Activated T-cell treated with anti-CD3 and anti-CD28 coated beads, Interleukin-2, amount 50 U/mL, for 72 hours (primary cell): ENCODE results near the gene TMEM131. TPM values are rescaled to one million over a fixed set of nuclear protein-coding genes. Genes with fewer than 3 reads are reported as not detected.

ENCODE experiments used
- ATAC-seq, 2 donors: fragments of 150-1000 bp; cut with Tn5 transposase; replicated peaks in 1 of 2; 2 replicates each; pipeline ENCODE4 v1.10.0; 2021; ENCODE audit warnings: moderate library complexity in 2 of 2, mild to moderate bottlenecking in 1 of 2
- DNase-seq, 2 donors: peaks; one replicate each; pipeline ENCODE4 v3.0.0; 2021 to 2022; ENCODE audit warnings: mixed read lengths in 1 of 2
- H3K27ac Mint-ChIP-seq: one replicate; pipeline ENCODE4 v1.8.0; 2022; ENCODE audit warnings: mild to moderate bottlenecking, moderate library complexity, mixed read lengths
- H3K27me3 Mint-ChIP-seq: one replicate; pipeline ENCODE4 v1.8.0; 2022; ENCODE audit warnings: low read depth, mixed read lengths
- H3K36me3 Mint-ChIP-seq, 2 donors: one replicate each; pipeline ENCODE4 v1.8.0; 2022; ENCODE audit warnings: mixed read lengths in 2 of 2, mild to moderate bottlenecking in 1 of 2; ENCODE audit not compliant: insufficient read depth in 2 of 2
- H3K4me1 Mint-ChIP-seq: one replicate; pipeline ENCODE4 v1.8.0; 2022; ENCODE audit warnings: low read depth, mixed read lengths
- H3K4me3 Mint-ChIP-seq, 2 donors: one replicate each; pipeline ENCODE4 v1.8.0; 2022; ENCODE audit warnings: mild to moderate bottlenecking in 2 of 2, mixed read lengths in 2 of 2, moderate library complexity in 2 of 2
- H3K9me3 Mint-ChIP-seq, 2 donors: one replicate each; pipeline ENCODE4 v1.8.0; 2022; ENCODE audit warnings: mixed read lengths in 2 of 2
- total RNA-seq, 2 donors: library from RNA; stranded (reverse); gene quantifications; one replicate each; pipeline ENCODE4 v1.2.3, GENCODE V29; 2022

TMEM131 gene
- total RNA-seq, 2 donors from 2014 or later, result 40.3 to 40.5 TPM

- H3K4me3 Mint-ChIP-seq, result no peak overlapping the region
- H3K4me1 Mint-ChIP-seq, result peaks cover 59% of the 10 kb centered on the region
- DNase-seq (peak; percentile 46 to 47), ATAC-seq (no peak)
- H3K9me3 Mint-ChIP-seq, result no peaks in the 10 kb centered on the region
- H3K36me3 Mint-ChIP-seq, result peaks cover 14 to 34% of the 10 kb centered on the region in 2 donors
- no peaks in the 10 kb centered on the region for H3K27me3 Mint-ChIP-seq
- H3K27ac Mint-ChIP-seq, result peak overlapping the region; percentile 50
These were observed 255.1 kb downstream of the TMEM131 start for GRCh38 chr2:97740590-97741182.

DNA sequence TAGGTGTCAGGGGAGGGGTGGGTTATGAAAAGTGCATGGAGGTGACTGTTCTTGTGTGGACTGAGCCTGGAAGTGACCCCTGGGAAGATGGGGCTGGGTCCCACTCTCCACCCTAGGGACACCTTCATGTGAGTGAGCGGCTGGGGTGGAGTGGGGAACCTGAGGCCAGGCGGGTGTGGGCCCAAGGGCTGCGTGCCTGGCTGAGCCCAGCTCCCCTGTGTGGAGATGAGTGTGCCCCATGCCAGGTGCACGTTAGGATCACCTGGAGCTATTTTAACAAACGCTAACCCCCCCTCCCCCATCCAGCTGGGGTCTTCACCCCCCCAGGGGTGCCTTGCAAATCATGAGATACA is 255.9 kb downstream of the TMEM131 start:
- DNase-seq (no peak), ATAC-seq (no peak)
- H3K9me3 Mint-ChIP-seq, result no peaks in the 10 kb centered on the region
- peaks cover 14 to 35% of the 10 kb centered on the region in 2 donors for H3K36me3 Mint-ChIP-seq
- H3K4me1 Mint-ChIP-seq, result peaks cover 51% of the 10 kb centered on the region
- H3K4me3 Mint-ChIP-seq, result no peak overlapping the region
- H3K27me3 Mint-ChIP-seq, result no peaks in the 10 kb centered on the region
- H3K27ac Mint-ChIP-seq, result no peak overlapping the region

- H3K4me3 Mint-ChIP-seq, result no peak overlapping the region
- no peaks in the 10 kb centered on the region for H3K9me3 Mint-ChIP-seq
- no peak overlapping the region for H3K27ac Mint-ChIP-seq
- ATAC-seq, result peak in 1 of 2 donors; percentile 6
- DNase-seq, result no peak
- peaks cover 14 to 34% of the 10 kb centered on the region in 2 donors for H3K36me3 Mint-ChIP-seq
- H3K27me3 Mint-ChIP-seq, result no peaks in the 10 kb centered on the region
- H3K4me1 Mint-ChIP-seq, result peaks cover 45% of the 10 kb centered on the region
These were observed 256.5 kb downstream of the TMEM131 start for GRCh38 chr2:97739020-97739892.

DNA sequence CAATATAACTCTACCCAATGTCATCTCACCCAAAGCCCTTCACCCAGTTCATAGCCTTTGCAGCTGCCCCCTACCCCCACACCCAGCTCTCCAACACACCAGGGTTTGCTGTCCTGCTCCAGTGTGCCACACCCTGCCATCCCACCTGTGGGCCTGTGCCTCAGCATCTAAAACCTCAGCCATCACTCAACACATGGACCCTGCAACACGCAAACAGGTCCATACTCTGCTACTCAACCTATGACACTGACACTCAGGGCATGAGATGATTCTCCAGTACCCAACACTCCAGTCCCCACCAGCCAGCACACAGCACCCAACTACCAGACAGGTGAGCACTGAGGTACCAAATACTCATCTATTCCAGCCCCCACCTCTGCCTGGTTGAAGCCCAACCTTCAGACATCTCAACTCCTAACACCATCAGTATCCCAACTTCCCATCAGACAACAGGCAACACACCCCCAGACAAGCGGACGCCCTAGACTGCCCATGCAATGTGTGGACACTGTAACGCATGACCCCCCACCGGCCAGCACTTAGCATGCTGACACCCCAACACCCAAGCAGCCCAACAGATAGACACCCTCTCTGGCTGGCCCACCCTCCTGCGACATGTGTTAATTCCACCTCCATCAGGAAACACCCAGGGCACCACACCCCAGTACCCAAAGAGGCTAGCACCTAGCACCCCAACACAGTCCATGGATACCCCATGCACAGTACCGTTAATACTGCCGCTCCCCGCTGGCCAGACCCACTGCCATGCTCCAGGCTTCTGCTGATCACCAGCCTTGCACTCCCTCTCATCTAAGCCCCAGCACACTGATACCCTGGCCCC is 257.3 kb downstream of the TMEM131 start:
- Mint-ChIP-seq H3K36me3 (peaks cover 10 to 25% of the 10 kb centered on the region in 2 donors), H3K9me3 (no peaks in the 10 kb centered on the region), H3K27ac (no peak overlapping the region), H3K27me3 (no peaks in the 10 kb centered on the region), H3K4me3 (no peak overlapping the region), H3K4me1 (peaks cover 37% of the 10 kb centered on the region)
- DNase-seq (no peak), ATAC-seq (no peak)

GRCh38 chr2:97737421-97738178 is 258.1 kb downstream of the TMEM131 start:
- no peak for DNase-seq
- ATAC-seq, result no peak
- Mint-ChIP-seq H3K4me3 (no peak overlapping the region), H3K27ac (no peak overlapping the region), H3K9me3 (no peaks in the 10 kb centered on the region), H3K36me3 (peaks cover 10 to 22% of the 10 kb centered on the region in 2 donors), H3K4me1 (peaks cover 29% of the 10 kb centered on the region), H3K27me3 (no peaks in the 10 kb centered on the region)

DNA sequence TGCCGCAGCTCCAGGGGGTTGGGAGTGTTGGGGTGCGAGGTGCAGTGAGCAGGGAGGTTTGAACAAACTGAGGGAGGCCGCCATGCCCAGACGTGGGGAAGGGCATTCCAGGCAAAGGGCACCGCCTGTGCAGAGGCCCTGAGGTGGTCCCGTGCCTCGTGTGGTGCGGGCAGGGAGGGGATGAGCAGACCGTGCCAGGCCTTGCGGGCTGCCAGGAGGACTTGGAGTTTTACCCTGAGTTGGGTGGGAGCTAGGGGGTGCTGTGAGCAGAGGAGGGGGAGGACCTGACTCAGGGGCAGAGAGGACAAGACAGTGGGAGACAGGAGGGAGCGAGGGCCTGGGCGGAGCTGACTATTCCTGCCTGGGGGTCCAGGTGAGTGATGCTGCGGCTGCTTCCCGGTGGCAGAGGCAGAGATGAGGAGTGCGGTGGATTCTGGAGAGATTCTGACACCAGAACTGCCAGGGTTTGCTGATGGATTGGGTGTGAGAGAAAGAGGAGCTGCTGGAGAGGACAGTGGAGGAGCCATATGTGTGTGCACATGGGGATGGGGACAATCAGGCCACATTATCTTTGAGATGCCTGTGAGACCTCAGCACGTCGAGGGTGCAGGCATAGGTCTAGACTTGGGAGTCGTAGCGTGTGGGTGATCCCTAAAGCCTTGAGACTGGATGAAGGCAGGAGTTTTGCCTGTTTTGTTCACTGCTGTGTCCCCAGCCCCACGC is 259.0 kb downstream of the TMEM131 start:
- no peak for DNase-seq
- no peak for ATAC-seq
- no peaks in the 10 kb centered on the region for H3K27me3 Mint-ChIP-seq
- H3K9me3 Mint-ChIP-seq, result no peaks in the 10 kb centered on the region
- peaks cover 21% of the 10 kb centered on the region for H3K4me1 Mint-ChIP-seq
- H3K27ac Mint-ChIP-seq, result no peak overlapping the region
- peaks cover 9 to 23% of the 10 kb centered on the region in 2 donors for H3K36me3 Mint-ChIP-seq
- H3K4me3 Mint-ChIP-seq, result no peak overlapping the region

GRCh38 chr2:97736185-97736584 is 259.6 kb downstream of the TMEM131 start:
- Mint-ChIP-seq H3K9me3 (no peaks in the 10 kb centered on the region), H3K4me1 (peaks cover 23% of the 10 kb centered on the region), H3K27ac (no peak overlapping the region), H3K4me3 (no peak overlapping the region), H3K36me3 (peaks cover 10 to 26% of the 10 kb centered on the region in 2 donors), H3K27me3 (no peaks in the 10 kb centered on the region)
- ATAC-seq (no peak), DNase-seq (no peak)

DNA sequence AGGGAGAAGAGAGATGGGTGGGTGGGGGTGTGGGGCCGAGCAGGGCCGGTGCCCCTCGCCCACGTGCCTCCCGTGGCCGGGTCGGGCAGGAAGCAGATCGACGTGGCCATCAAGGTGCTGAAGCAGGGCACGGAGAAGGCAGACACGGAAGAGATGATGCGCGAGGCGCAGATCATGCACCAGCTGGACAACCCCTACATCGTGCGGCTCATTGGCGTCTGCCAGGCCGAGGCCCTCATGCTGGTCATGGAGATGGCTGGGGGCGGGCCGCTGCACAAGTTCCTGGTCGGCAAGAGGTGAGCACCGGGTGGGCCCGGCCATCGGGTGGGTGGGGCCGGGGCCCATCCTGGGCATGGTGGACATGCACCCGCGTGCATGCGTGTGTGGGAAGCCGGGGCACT is 260.6 kb downstream of the TMEM131 start:
- Mint-ChIP-seq H3K4me1 (peaks cover 16% of the 10 kb centered on the region), H3K9me3 (no peaks in the 10 kb centered on the region), H3K27me3 (no peaks in the 10 kb centered on the region), H3K36me3 (peaks cover 11 to 31% of the 10 kb centered on the region in 2 donors), H3K4me3 (no peak overlapping the region), H3K27ac (no peak overlapping the region)
- no peak for ATAC-seq
- DNase-seq, result no peak

- H3K4me3 Mint-ChIP-seq, result no peak overlapping the region
- H3K4me1 Mint-ChIP-seq, result peaks cover 16% of the 10 kb centered on the region
- H3K27me3 Mint-ChIP-seq, result no peaks in the 10 kb centered on the region
- no peaks in the 10 kb centered on the region for H3K9me3 Mint-ChIP-seq
- DNase-seq, result no peak
- ATAC-seq, result no peak
- peaks cover 16 to 39% of the 10 kb centered on the region in 2 donors for H3K36me3 Mint-ChIP-seq
- H3K27ac Mint-ChIP-seq, result no peak overlapping the region
These were observed 261.4 kb downstream of the TMEM131 start for GRCh38 chr2:97734061-97735051.

- H3K4me3 Mint-ChIP-seq, result no peak overlapping the region
- H3K9me3 Mint-ChIP-seq, result no peaks in the 10 kb centered on the region
- H3K4me1 Mint-ChIP-seq, result peaks cover 14% of the 10 kb centered on the region
- peaks cover 20 to 44% of the 10 kb centered on the region in 2 donors for H3K36me3 Mint-ChIP-seq
- no peak overlapping the region for H3K27ac Mint-ChIP-seq
- ATAC-seq, result no peak
- no peak for DNase-seq
- H3K27me3 Mint-ChIP-seq, result no peaks in the 10 kb centered on the region
These were observed 262.3 kb downstream of the TMEM131 start for GRCh38 chr2:97733341-97734035.
